Panc1 (cell line): Measurements from ENCODE around the gene SLC9A1. TPM values are rescaled to one million over a fixed set of nuclear protein-coding genes. Genes with fewer than 3 reads are reported as not detected.

ENCODE experiments used
- ATAC-seq: fragments of 200-7000 bp; cut with Tn5 transposase; 2 replicates; pipeline ENCODE4 v1.9.1; 2020; ENCODE audit warnings: mild to moderate bottlenecking, moderate library complexity
- BruUV-seq: library from RNA; stranded (reverse); fragments of 400-500 nt; replicated peaks from 2 replicates; lab custom pipeline; 2021; lab: Mats Ljungman, UMichigan
- CTCF ChIA-PET: fragments of 300-600 bp; sonication (Branson Sonifier 250); formaldehyde crosslinking; loops from one replicate; lab custom pipeline; 2022; ENCODE audit warnings: antibody characterized with exemption; lab: Charles Lee
- POLR2A ChIA-PET: fragments of 300-600 bp; sonication (Branson Sonifier 250); formaldehyde crosslinking; loops from one replicate; lab custom pipeline; 2022; ENCODE audit warnings: antibody characterized with exemption; lab: Charles Lee
- DNase-seq: peaks from one replicate; pipeline ENCODE4 v3.0.0-alpha.2; 2010; ENCODE audit warnings: low read depth, low spot score
- H3K27ac ChIP-seq: 2 replicates; pipeline ENCODE4 v1.5.1; 2011; ENCODE audit warnings: mild to moderate bottlenecking, low read length, inconsistent platforms
- H3K27me3 ChIP-seq: fragments of 200-500 bp; sonication (Bioruptor generic); 2 replicates; pipeline ENCODE4 v1.6.0; 2014; ENCODE audit warnings: low read length, inconsistent platforms; ENCODE audit not compliant: control insufficient read depth, insufficient read depth
- H3K36me3 ChIP-seq: fragments of 200-500 bp; sonication (Bioruptor generic); 2 replicates; pipeline ENCODE4 v1.5.1; 2014; ENCODE audit warnings: inconsistent platforms, mild to moderate bottlenecking, low read length, moderate library complexity; ENCODE audit not compliant: control insufficient read depth, insufficient read depth
- H3K4me1 ChIP-seq: 2 replicates; pipeline ENCODE4 v1.5.1; 2011; ENCODE audit warnings: inconsistent platforms, mild to moderate bottlenecking, low read length, moderate library complexity; ENCODE audit not compliant: control insufficient read depth, insufficient read depth
- H3K4me3 ChIP-seq, 2 experiments: 2 replicates each; pipeline ENCODE4 v1.5.1; 2011 to 2012; ENCODE audit warnings: low read depth in 2 of 2, low read length in 2 of 2, mild to moderate bottlenecking in 2 of 2, inconsistent platforms in 1 of 2, moderate library complexity in 1 of 2
- H3K9me3 ChIP-seq: fragments of 200-500 bp; sonication (Bioruptor generic); 2 replicates; pipeline ENCODE4 v1.5.1; 2014; ENCODE audit warnings: low read depth, mild to moderate bottlenecking, inconsistent platforms, low read length, moderate library complexity; ENCODE audit not compliant: control insufficient read depth, insufficient read depth
- CTCF ChIP-seq: fragments of 450-650 bp; IDR thresholded peaks from 2 replicates; pipeline ENCODE4 v1.5.1; 2017; ENCODE audit warnings: mild to moderate bottlenecking
- POLR2AphosphoS5 ChIP-seq: IDR thresholded peaks from 2 replicates; pipeline ENCODE4 v1.6.1; 2012; ENCODE audit warnings: mild to moderate bottlenecking, low read depth, low read length, moderate library complexity
- REST ChIP-seq, 2 experiments: IDR thresholded peaks; 2 replicates each; pipeline ENCODE4 v1.6.1; 2011 to 2012; ENCODE audit warnings: low read depth in 2 of 2, control low read depth in 1 of 2, low read length in 1 of 2, mild to moderate bottlenecking in 1 of 2, moderate library complexity in 1 of 2; ENCODE audit not compliant: insufficient read depth in 1 of 2
- SIN3A ChIP-seq: IDR thresholded peaks from 2 replicates; pipeline ENCODE4 v1.6.1; 2012; ENCODE audit warnings: low read depth, mild to moderate bottlenecking, low read length, moderate library complexity, borderline replicate concordance; ENCODE audit not compliant: insufficient read depth
- TCF7L2 ChIP-seq: IDR thresholded peaks from 2 replicates; pipeline ENCODE4 v1.6.1; 2011; ENCODE audit warnings: mild to moderate bottlenecking, low read depth, low read length, inconsistent platforms
- in situ Hi-C: cut with HindIII; loops from 2 replicates; pipeline ENCODE4 v1.10.0; 2016; ENCODE audit warnings: low sequenced_read_pairs, low pct_unique_long_range_greater_than_20kb
- intact Hi-C: fragments of 100-400 bp; cut with micrococcal nuclease; formaldehyde crosslinking; loops from one replicate; pipeline ENCODE4 v1.10.0; 2022; ENCODE audit not compliant: unreplicated experiment
- total RNA-seq: library from RNA; stranded (reverse); gene quantifications from one replicate; pipeline ENCODE4 v1.2.1, GENCODE V29; 2021; ENCODE audit not compliant: unreplicated experiment

Gene SLC9A1
- total RNA-seq, 1 experiment from 2014 or later: 31.3 TPM

GRCh38 chr1:27139980-27140379 lies 14.9 kb downstream of the SLC9A1 start (continued):
- no peak for TF ChIP-seq SIN3A

- ChIA-PET CTCF (interaction anchor here (0.5 kb wide), 2 partner anchors 58 to 93 kb away, joined by 3 read pairs; no protein-coding TSS in a partner anchor), POLR2A (interaction anchor here (0.5 kb wide), 1 partner anchor 1446 kb away, joined by 3 read pairs; no protein-coding TSS in a partner anchor)
- Histone ChIP-seq H3K27me3 (no peaks in the 10 kb centered on the region), H3K36me3 (no peaks in the 10 kb centered on the region), H3K4me3 (no peak overlapping the region), H3K27ac (no peak overlapping the region), H3K9me3 (no peaks in the 10 kb centered on the region), H3K4me1 (peaks cover 16% of the 10 kb centered on the region; the same call in 1 of the 2 replicates)
- DNase-seq (no peak), ATAC-seq (no peak)
- TF ChIP-seq CTCF (no peak), SIN3A (no peak), POLR2AphosphoS5 (no peak), REST (IDR thresholded peaks at IDR 0.05; ENCODE audit: insufficient read depth in 1 of 2, low read depth in 2 of 2, low read length in 1 of 2) (no peak), TCF7L2 (no peak)
- in situ Hi-C loops (no loop called here), intact Hi-C loops (no loop called here)
- no TSS peak for BruUV-seq
These were observed 16.0 kb downstream of the SLC9A1 start for GRCh38 chr1:27138927-27139326.

GRCh38 chr1:27138368-27138767 lies 16.6 kb downstream of the SLC9A1 start:
- DNase-seq: no peak
- ATAC-seq: no peak
- Histone ChIP-seq H3K36me3 (no peaks in the 10 kb centered on the region), H3K27me3 (no peaks in the 10 kb centered on the region), H3K9me3 (no peaks in the 10 kb centered on the region), H3K4me1 (peaks cover 13% of the 10 kb centered on the region; the same call in 1 of the 2 replicates), H3K4me3 (no peak overlapping the region), H3K27ac (no peak overlapping the region)
- in situ Hi-C loops (no loop called here), intact Hi-C loops (no loop called here)
- no TSS peak for BruUV-seq
- TF ChIP-seq POLR2AphosphoS5: no peak
- TF ChIP-seq TCF7L2: no peak
- TF ChIP-seq CTCF: no peak
- TF ChIP-seq REST (IDR thresholded peaks at IDR 0.05; ENCODE audit: insufficient read depth in 1 of 2, low read depth in 2 of 2, low read length in 1 of 2): no peak
- no peak for TF ChIP-seq SIN3A
- POLR2A ChIA-PET: no interaction called here
- CTCF ChIA-PET: no interaction called here
